ENCODE measurements around the gene CCDC40. TPM values are rescaled to one million over a fixed set of nuclear protein-coding genes. Genes with fewer than 3 reads are reported as not detected.

The CCDC40 gene
- total RNA-seq, 1 donor from 2014 or later = 4.4 TPM

DNA sequence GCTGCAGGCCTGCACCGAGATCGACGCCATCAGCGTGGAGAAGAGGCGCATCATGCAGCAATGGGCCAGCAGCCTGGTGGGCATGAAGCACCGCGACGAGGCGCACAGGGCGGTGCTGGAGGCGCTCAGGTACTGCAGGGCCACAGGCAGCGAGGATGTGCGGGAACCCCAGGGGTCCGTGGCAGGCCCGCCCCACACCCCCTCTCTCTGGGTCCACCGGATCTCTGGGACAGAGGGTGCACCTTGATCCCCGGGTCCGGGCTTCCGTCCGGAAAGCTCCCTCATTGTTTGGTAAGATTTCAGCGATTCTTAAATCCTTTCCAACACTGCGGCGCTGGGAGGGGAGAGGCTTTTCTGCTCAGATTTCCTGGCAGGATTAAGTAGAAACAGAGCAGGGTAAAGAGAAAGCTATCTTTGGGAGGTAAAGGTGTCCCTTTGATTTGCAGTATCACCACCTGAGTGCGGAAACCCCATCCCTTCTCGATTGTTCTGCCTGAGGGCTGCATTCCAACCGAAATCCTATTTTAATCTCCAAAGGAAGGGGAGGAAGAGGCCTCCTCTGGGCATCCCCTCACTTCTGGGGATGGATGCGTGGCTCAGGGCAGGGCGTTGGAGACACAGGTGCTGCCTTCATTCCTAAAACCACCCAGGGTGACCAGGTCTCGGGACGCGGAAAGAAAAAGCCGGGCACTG lies 29.2 kb downstream of the CCDC40 start:
- Histone ChIP-seq H3K4me3 (ENCODE audit: low read depth, low read length) (no peak overlapping the region), H3K36me3 (ENCODE audit: control insufficient read depth, insufficient read depth, low read length) (no peaks in the 10 kb centered on the region), H3K27me3 (ENCODE audit: control insufficient read depth, insufficient read depth, low read length) (no peaks in the 10 kb centered on the region)
- no peak for DNase-seq (ENCODE audit: low read depth)
- TF ChIP-seq, protein P1, sequence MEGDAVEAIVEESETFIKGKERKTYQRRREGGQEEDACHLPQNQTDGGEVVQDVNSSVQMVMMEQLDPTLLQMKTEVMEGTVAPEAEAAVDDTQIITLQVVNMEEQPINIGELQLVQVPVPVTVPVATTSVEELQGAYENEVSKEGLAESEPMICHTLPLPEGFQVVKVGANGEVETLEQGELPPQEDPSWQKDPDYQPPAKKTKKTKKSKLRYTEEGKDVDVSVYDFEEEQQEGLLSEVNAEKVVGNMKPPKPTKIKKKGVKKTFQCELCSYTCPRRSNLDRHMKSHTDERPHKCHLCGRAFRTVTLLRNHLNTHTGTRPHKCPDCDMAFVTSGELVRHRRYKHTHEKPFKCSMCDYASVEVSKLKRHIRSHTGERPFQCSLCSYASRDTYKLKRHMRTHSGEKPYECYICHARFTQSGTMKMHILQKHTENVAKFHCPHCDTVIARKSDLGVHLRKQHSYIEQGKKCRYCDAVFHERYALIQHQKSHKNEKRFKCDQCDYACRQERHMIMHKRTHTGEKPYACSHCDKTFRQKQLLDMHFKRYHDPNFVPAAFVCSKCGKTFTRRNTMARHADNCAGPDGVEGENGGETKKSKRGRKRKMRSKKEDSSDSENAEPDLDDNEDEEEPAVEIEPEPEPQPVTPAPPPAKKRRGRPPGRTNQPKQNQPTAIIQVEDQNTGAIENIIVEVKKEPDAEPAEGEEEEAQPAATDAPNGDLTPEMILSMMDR (IDR thresholded peaks at IDR 0.05; ENCODE audit: insufficient read depth, low read length, poor library complexity, severe bottlenecking) = no peak

DNA sequence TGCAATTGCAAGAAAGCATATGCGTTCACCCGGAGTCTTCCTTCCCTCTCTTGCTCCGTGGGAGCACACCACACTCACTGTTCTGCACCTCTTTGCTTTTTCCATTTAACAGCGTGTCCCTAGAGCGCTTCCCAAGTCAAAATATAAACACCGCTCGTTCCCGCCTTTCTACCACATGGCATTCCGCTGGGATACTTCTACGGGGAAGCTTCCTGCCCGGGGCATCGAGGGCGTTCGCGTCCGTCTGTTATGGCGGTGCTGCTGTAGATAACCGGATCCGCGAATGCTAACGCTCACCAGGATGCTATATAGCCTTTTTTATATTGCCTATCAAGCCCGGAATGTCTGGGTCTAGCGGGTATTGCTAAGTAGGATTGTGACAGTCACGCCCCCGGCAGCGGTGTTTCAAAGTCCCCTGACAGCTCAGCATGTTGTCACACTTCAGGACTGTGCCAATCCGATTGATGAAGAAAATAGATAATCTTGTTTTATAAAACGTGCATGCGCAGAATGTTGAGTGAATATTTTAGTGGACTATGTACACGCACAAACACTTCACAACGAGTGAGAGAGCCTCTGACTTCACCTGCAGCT lies 31.0 kb downstream of the CCDC40 start:
- TF ChIP-seq, protein P1 (IDR thresholded peaks at IDR 0.05; ENCODE audit: insufficient read depth, low read length, poor library complexity, severe bottlenecking) = no peak

DNA sequence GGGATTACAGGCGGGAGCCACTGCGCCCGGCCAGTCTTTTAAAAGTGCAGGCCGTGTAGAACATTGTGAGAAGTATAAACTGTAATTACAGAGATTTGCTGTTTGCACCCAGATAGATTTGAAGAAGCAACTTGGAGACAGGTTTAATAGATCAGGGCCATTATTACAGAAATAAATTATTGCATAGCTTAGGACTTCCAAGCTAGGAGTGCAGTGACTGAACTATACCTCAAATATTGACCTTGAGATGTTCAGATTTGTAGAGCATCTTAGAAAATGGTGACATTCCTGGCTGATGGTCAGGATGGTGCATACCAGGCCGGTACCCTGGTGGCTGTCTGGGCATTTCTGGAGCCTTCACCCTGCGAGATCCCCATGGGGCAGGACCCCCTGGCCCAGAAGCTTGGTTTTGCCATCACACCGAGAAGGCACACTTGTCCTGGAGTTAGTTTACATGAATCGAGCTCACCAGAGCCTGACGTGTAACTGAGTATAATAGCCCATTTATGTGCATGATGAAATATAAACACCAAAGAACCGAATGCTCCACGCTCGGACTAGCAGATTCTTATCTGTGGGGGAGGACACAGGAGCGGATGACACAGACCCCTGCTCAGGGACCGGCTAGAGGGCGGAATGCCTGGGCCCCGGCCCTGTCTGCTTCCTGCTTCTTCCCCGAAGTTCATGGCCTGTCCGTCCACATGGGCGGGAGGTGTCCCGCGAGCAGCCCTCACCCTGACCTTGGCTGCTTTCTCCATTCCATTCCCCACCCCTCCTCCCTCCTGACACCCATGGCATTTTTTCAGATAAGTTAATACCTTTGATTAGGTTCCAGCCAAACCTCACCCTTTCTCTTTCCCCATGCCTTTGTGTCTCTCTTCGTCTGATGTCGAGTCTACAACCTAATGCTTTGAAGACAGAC lies 32.1 kb downstream of the CCDC40 start:
- peak; percentile 48 for DNase-seq (ENCODE audit: low read depth)
- Histone ChIP-seq H3K36me3 (ENCODE audit: control insufficient read depth, insufficient read depth, low read length) (no peaks in the 10 kb centered on the region), H3K27me3 (ENCODE audit: control insufficient read depth, insufficient read depth, low read length) (no peaks in the 10 kb centered on the region), H3K4me3 (ENCODE audit: low read depth, low read length) (no peak overlapping the region)
- TF ChIP-seq, protein P1 (IDR thresholded peaks at IDR 0.05; ENCODE audit: insufficient read depth, low read length, poor library complexity, severe bottlenecking) = no peak

More for the DNA sequence above, 31.0 kb downstream of the CCDC40 start:
- DNase-seq (ENCODE audit: low read depth) = no peak
- no peak overlapping the region for H3K4me3 ChIP-seq (ENCODE audit: low read depth, low read length)
- no peaks in the 10 kb centered on the region for H3K27me3 ChIP-seq (ENCODE audit: control insufficient read depth, insufficient read depth, low read length)
- no peaks in the 10 kb centered on the region for H3K36me3 ChIP-seq (ENCODE audit: control insufficient read depth, insufficient read depth, low read length)

DNA sequence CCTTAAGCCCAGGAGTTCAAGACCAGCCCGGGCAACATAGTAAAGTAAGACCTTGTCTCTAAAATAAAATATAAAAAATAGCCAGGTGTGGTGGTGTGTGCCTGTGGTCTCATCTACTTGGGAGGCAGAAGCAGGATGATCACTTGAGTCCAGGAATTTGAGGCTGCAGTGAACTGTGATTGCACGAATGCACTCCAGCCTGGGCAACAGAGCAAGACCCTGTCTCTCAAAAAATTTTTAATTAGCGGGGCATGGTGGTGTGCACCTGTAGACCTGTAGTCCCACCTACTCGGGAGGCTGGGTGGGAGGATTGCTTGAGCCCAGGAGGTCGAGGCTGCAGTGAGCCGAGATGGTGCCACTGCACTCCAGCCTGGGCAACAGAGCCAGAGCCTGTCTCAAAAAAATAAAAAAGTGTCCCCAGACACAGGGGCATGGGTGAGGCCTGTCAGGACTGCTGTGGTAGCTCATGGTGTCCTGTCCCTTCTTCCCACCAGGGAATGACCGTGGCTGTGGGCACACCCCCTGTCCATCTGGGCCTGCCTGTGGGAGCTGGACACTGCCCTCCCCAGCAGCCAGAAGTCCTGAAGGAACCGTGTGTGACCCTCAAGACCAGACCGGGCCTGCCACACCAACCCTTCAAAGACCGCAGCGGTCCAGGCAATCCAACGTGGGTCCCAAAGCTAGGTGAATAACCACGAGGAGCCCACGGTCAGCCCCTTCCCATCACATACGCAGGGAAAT lies 34.1 kb downstream of the CCDC40 start:
- TF ChIP-seq, protein P1 (IDR thresholded peaks at IDR 0.05; ENCODE audit: insufficient read depth, low read length, poor library complexity, severe bottlenecking) = no peak
- no peak overlapping the region for H3K4me3 ChIP-seq (ENCODE audit: low read depth, low read length)
- no peak for DNase-seq (ENCODE audit: low read depth)
- no peaks in the 10 kb centered on the region for H3K36me3 ChIP-seq (ENCODE audit: control insufficient read depth, insufficient read depth, low read length)
- H3K27me3 ChIP-seq (ENCODE audit: control insufficient read depth, insufficient read depth, low read length) = no peaks in the 10 kb centered on the region

DNA sequence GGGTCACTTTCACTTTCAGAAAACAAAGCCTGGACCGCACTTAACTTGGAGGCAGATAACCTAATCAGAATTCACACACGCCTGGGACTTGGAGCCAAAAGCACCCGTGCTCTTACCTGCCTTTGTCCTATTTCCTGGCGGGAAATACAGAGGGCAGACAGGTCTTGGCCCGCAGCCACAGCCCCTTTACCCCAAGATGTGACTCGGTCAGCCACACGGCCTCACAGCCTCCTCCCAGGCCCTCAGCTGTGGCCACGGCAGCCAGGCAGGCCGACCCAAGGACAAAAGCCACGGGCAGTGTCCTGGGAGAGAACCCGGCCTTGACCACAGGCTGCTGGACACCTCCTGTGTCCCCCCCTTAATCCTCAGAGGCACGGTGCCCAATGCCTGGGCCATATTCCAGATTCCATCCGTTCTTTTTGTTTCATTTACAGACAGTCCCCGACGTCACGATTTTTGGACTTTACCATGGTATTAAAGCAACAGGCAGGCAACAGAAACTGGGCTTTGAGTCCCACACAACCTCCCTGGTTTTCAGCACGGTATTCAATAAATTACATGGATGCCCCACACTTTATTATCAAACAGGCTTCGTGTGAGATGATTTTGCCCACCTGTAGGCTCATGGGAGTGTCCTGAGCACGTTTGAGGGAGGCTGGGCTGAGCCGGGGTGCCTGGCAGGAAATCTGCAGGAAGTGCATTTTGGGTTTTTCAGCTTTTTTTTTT lies 34.8 kb downstream of the CCDC40 start:
- Histone ChIP-seq H3K27me3 (ENCODE audit: control insufficient read depth, insufficient read depth, low read length) (no peaks in the 10 kb centered on the region), H3K36me3 (ENCODE audit: control insufficient read depth, insufficient read depth, low read length) (no peaks in the 10 kb centered on the region), H3K4me3 (ENCODE audit: low read depth, low read length) (no peak overlapping the region)
- no peak for DNase-seq (ENCODE audit: low read depth)
- TF ChIP-seq, protein P1 (IDR thresholded peaks at IDR 0.05; ENCODE audit: insufficient read depth, low read length, poor library complexity, severe bottlenecking) = no peak
